Raji (cell line): ENCODE data around the gene OR5L2.

ENCODE experiments used
- POLR2A ChIP-seq: IDR thresholded peaks from 2 replicates; pipeline ENCODE4 v1.6.1; 2011; ENCODE audit warnings: low read depth, low read length, control low read depth; ENCODE audit not compliant: insufficient read depth

Gene OR5L2

DNA sequence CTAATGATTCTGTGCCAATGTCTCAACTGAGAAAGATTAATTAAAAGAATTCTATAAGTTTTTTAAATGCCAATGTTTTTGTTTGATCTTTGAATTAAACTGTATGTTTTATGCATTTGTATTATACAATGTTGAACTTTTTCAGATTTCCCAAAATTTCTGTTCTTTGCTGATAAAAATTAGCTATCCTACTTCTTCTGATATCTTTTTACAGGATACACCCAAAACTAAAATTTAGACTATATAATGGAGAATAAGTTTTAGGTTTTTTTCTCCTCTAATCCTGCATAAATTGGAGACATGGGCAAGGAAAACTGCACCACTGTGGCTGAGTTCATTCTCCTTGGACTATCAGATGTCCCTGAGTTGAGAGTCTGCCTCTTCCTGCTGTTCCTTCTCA lies at the start of gene OR5L2:
Gene OR5L2, plus strand, starts transcription at position 301 of the 400 bp plus-strand sequence. Its CDS starts 0 bp downstream, at position 301.
- TF ChIP-seq POLR2A = no peak

GRCh38 chr11:55791606-55792005 lies 35.4 kb upstream of the OR5L2 start:
- TF ChIP-seq POLR2A = no peak

GRCh38 chr11:55793321-55793720 lies 33.7 kb upstream of the OR5L2 start:
- TF ChIP-seq POLR2A = no peak

DNA sequence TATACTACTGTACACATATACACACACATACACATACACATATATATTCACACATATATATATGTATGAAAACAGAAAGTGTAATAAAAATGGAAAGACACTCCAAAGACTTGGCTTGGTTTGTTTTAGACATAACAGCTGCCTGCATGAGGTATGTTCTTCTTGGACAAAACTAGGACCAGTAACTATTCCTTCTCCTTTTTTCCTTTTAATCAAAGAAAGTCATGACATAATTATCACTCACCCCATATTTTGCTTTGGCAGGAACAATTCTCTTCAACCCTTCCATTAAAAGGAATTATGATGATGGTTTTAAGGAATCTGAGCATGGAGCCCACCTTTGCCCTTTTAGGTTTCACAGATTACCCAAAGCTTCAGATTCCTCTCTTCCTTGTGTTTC lies 31.8 kb upstream of the OR5L2 start, which contains the start of gene OR5D14:
Gene OR5D14, plus strand, starts transcription at position 301 of the 400 bp plus-strand sequence. Its CDS starts 0 bp downstream, at position 301.
- no peak for TF ChIP-seq POLR2A

- TF ChIP-seq POLR2A = no peak
Observed at GRCh38 chr11:55806248-55806647, 20.8 kb upstream of the OR5L2 start.

GRCh38 chr11:55811067-55811466 lies 16.0 kb upstream of the OR5L2 start, which contains the start of gene OR5L1:
Gene OR5L1 (plus strand): TSS chr11:55811367. CDS start chr11:55811467, 100 bp downstream.
- no peak for TF ChIP-seq POLR2A

DNA sequence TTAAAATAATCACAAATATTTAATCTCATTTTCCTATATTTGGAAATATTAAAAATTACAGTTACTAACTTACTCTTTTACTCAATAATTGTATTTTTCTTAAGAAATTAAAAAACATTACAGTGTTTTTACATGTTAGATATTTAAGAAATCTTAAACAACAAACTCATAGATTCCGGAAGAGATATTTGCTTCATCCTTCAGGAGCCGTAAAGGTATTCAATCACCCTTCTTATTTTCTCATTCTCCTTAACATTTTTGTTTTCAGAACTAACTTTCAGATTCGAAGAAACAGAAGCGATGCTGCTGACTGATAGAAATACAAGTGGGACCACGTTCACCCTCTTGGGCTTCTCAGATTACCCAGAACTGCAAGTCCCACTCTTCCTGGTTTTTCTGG lies 7.7 kb upstream of the OR5L2 start, which contains the start of gene OR5D18:
Gene OR5D18, plus strand, starts transcription at position 301 of the 400 bp plus-strand sequence. Its CDS starts 0 bp downstream, at position 301.
- no peak for TF ChIP-seq POLR2A

DNA sequence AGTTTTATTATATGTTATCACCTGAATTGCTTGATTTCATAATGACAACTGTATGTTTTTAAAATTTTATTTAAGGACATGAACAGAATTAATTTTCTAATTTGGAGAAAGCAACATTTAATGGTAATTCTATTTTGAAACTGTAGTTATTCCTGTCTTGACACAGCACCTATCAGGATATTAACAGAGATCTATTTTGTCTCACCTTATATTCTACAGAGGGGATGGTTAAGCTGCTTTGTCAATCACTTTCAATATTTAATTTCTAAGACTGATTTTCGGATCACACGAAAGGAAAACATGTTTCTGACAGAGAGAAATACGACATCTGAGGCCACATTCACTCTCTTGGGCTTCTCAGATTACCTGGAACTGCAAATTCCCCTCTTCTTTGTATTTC lies 11.4 kb downstream of the OR5L2 start, which contains the start of gene OR5D16:
Gene OR5D16, plus strand, starts transcription at position 301 of the 400 bp plus-strand sequence. Its CDS starts 0 bp downstream, at position 301.
- TF ChIP-seq POLR2A = no peak

- TF ChIP-seq POLR2A = no peak
Observed at GRCh38 chr11:55847453-55847852, 20.4 kb downstream of the OR5L2 start.

DNA sequence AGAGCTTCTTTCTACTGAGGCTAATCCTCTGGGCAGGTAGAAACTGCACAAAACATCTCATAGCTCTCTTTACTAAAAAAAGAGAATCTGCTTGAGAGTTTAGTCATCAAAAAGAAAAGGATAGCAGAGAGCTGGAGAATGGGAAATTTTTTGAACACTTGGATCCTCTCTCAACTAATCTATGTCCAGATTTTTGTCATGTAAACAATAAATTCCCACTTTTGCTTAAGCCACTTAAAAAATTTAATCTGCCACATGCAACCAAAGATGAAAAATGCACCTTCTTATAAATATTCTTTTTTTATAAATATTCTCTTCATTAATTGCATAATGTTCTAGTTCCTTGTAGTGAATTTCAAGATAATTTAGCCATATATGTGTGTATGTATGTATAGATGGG lies 22.0 kb downstream of the OR5L2 start:
- no peak for TF ChIP-seq POLR2A

- TF ChIP-seq POLR2A = no peak
Observed at GRCh38 chr11:55852141-55852540, 25.1 kb downstream of the OR5L2 start.

- TF ChIP-seq POLR2A = no peak
Observed at GRCh38 chr11:55854704-55855103, 27.7 kb downstream of the OR5L2 start.
